GM19452 (cell line): ENCODE results near the gene PLCZ1.
"Not testable (repeated sequence)": the region's sequence is repeated elsewhere in the genome, so short reads cannot be mapped to it uniquely, and the experiment has no call there.

Source experiments
- ATAC-seq: cut with Tn5 transposase; IDR thresholded peaks from one replicate; pipeline ENCODE4 v1.9.1; 2021; ENCODE audit not compliant: unreplicated experiment

The PLCZ1 gene

GRCh38 chr12:18703321-18703720, 34.5 kb downstream of the PLCZ1 start:
- no peak for ATAC-seq

- ATAC-seq = no peak
Observed at GRCh38 chr12:18700271-18700670, 37.5 kb downstream of the PLCZ1 start.

- no peak for ATAC-seq
Observed at GRCh38 chr12:18696971-18697602, 40.7 kb downstream of the PLCZ1 start.

- ATAC-seq = not testable (repeated sequence)
Observed at GRCh38 chr12:18693986-18694385, 43.8 kb downstream of the PLCZ1 start.

- no peak for ATAC-seq
Observed at GRCh38 chr12:18690653-18691052, 47.2 kb downstream of the PLCZ1 start.

GRCh38 chr12:18689771-18690170, 48.0 kb downstream of the PLCZ1 start:
- no peak for ATAC-seq

- no peak for ATAC-seq
Observed at GRCh38 chr12:18684430-18684829, 53.4 kb downstream of the PLCZ1 start.

- no peak for ATAC-seq
Observed at GRCh38 chr12:18683327-18684013, 54.3 kb downstream of the PLCZ1 start.

GRCh38 chr12:18681818-18682217, 56.0 kb downstream of the PLCZ1 start:
- ATAC-seq = no peak

- no peak for ATAC-seq
Observed at GRCh38 chr12:18676996-18677588, 60.7 kb downstream of the PLCZ1 start.

GRCh38 chr12:18676141-18676540, 61.7 kb downstream of the PLCZ1 start:
- ATAC-seq = no peak

GRCh38 chr12:18658829-18659228, 79.0 kb downstream of the PLCZ1 start:
- ATAC-seq = no peak

GRCh38 chr12:18658179-18658578, 79.6 kb downstream of the PLCZ1 start:
- ATAC-seq = no peak

- ATAC-seq = no peak
Observed at GRCh38 chr12:18655351-18655750, 82.5 kb downstream of the PLCZ1 start.

- no peak for ATAC-seq
Observed at GRCh38 chr12:18653465-18653864, 84.3 kb downstream of the PLCZ1 start.

- no peak for ATAC-seq
Observed at GRCh38 chr12:18652596-18652995, 85.2 kb downstream of the PLCZ1 start.

- no peak for ATAC-seq
Observed at GRCh38 chr12:18651525-18651924, 86.3 kb downstream of the PLCZ1 start.

- no peak for ATAC-seq
Observed at GRCh38 chr12:18646286-18646890, 91.4 kb downstream of the PLCZ1 start.

- no peak for ATAC-seq
Observed at GRCh38 chr12:18644564-18644963, 93.2 kb downstream of the PLCZ1 start.

- no peak for ATAC-seq
Observed at GRCh38 chr12:18643681-18644080, 94.1 kb downstream of the PLCZ1 start.

- ATAC-seq = no peak
Observed at GRCh38 chr12:18640321-18640955, 97.4 kb downstream of the PLCZ1 start.

GRCh38 chr12:18634382-18634781, 103.4 kb downstream of the PLCZ1 start:
- ATAC-seq = no peak
